8988T (cell line): Measurements from ENCODE around the gene CPED1.
"Not testable (repeated sequence)": the region's sequence is repeated elsewhere in the genome, so short reads cannot be mapped to it uniquely, and the experiment has no call there.

Experiments used
- DNase-seq: peaks from one replicate; pipeline ENCODE4 v3.0.0; 2011

The CPED1 gene

GRCh38 chr7:121102619-121103018 lies 114.1 kb downstream of the CPED1 start:
- DNase-seq, result no peak

GRCh38 chr7:121103086-121103485 lies 114.6 kb downstream of the CPED1 start:
- DNase-seq, result no peak

GRCh38 chr7:121103579-121103978 lies 115.1 kb downstream of the CPED1 start:
- DNase-seq, result no peak

GRCh38 chr7:121105262-121105661 lies 116.8 kb downstream of the CPED1 start:
- DNase-seq, result no peak

- DNase-seq, result no peak
Measured at GRCh38 chr7:121107923-121108498, 119.5 kb downstream of the CPED1 start.

GRCh38 chr7:121109145-121109544 lies 120.6 kb downstream of the CPED1 start:
- no peak for DNase-seq

GRCh38 chr7:121113288-121113687 lies 124.8 kb downstream of the CPED1 start:
- DNase-seq, result no peak

GRCh38 chr7:121116396-121116795 lies 127.9 kb downstream of the CPED1 start:
- DNase-seq, result no peak

- no peak for DNase-seq
Measured at GRCh38 chr7:121119047-121119446, 130.5 kb downstream of the CPED1 start.

GRCh38 chr7:121123032-121123431 lies 134.5 kb downstream of the CPED1 start:
- DNase-seq, result no peak

GRCh38 chr7:121125454-121125853 lies 136.9 kb downstream of the CPED1 start:
- DNase-seq, result not testable (repeated sequence)

GRCh38 chr7:121126201-121126600 lies 137.7 kb downstream of the CPED1 start:
- no peak for DNase-seq

GRCh38 chr7:121126801-121127534 lies 138.5 kb downstream of the CPED1 start:
- DNase-seq, result no peak

GRCh38 chr7:121132940-121133339 lies 144.4 kb downstream of the CPED1 start:
- DNase-seq, result no peak

- no peak for DNase-seq
Measured at GRCh38 chr7:121133444-121133843, 144.9 kb downstream of the CPED1 start.

- DNase-seq, result no peak
Measured at GRCh38 chr7:121137580-121137979, 149.1 kb downstream of the CPED1 start.

GRCh38 chr7:121138262-121138933 lies 149.9 kb downstream of the CPED1 start:
- DNase-seq, result no peak

GRCh38 chr7:121139427-121139826 lies 150.9 kb downstream of the CPED1 start:
- DNase-seq, result no peak

GRCh38 chr7:121140790-121141189 lies 152.3 kb downstream of the CPED1 start:
- DNase-seq, result no peak

GRCh38 chr7:121151774-121152221 lies 163.3 kb downstream of the CPED1 start:
- DNase-seq, result no peak

- DNase-seq, result no peak
Measured at GRCh38 chr7:121153411-121153810, 164.9 kb downstream of the CPED1 start.

- DNase-seq, result no peak
Measured at GRCh38 chr7:121153995-121154394, 165.5 kb downstream of the CPED1 start.

GRCh38 chr7:121156825-121157224 lies 168.3 kb downstream of the CPED1 start:
- DNase-seq, result no peak

- DNase-seq, result no peak
Measured at GRCh38 chr7:121157341-121157751, 168.8 kb downstream of the CPED1 start.
